H9 (cell line): ENCODE results near the gene C1QTNF6. TPM values are rescaled to one million over a fixed set of nuclear protein-coding genes. Genes with fewer than 3 reads are reported as not detected.
A peak's percentile ranks its signal among the peaks of the same experiment; 100 is the strongest.

Experiments
- DNase-seq: peaks from one replicate; pipeline ENCODE4 v3.0.0-alpha.2; 2017
- H2AFZ ChIP-seq: one replicate; pipeline ENCODE4 v1.6.1; 2013; ENCODE audit warnings: mild to moderate bottlenecking, low read length, control low read depth, moderate library complexity
- H2AK5ac ChIP-seq: 2 replicates; pipeline ENCODE4 v1.6.1; 2013; ENCODE audit warnings: low read length, control low read depth, mixed read lengths; ENCODE audit not compliant: insufficient read length
- H2BK120ac ChIP-seq: one replicate; pipeline ENCODE4 v1.6.1; 2013; ENCODE audit warnings: low read depth, mild to moderate bottlenecking, low read length, control low read depth, inconsistent platforms; ENCODE audit not compliant: poor library complexity, severe bottlenecking
- H2BK12ac ChIP-seq: 2 replicates; pipeline ENCODE4 v1.6.1; 2013; ENCODE audit warnings: low read length, control low read depth, mixed read lengths, low read depth; ENCODE audit not compliant: insufficient read length
- H2BK15ac ChIP-seq: 2 replicates; pipeline ENCODE4 v1.6.1; 2013; ENCODE audit warnings: low read depth, low read length, control low read depth
- H2BK20ac ChIP-seq: one replicate; pipeline ENCODE4 v1.6.1; 2013; ENCODE audit warnings: low read depth, mild to moderate bottlenecking, low read length, control low read depth, inconsistent platforms; ENCODE audit not compliant: poor library complexity, severe bottlenecking
- H2BK5ac ChIP-seq: 2 replicates; pipeline ENCODE4 v1.6.1; 2013; ENCODE audit warnings: low read length, control low read depth, mixed read lengths; ENCODE audit not compliant: insufficient read length
- H3K14ac ChIP-seq: 2 replicates; pipeline ENCODE4 v1.6.1; 2013; ENCODE audit warnings: low read length, control low read depth; ENCODE audit not compliant: insufficient read depth
- H3K18ac ChIP-seq: 2 replicates; pipeline ENCODE4 v1.6.1; 2013; ENCODE audit warnings: low read depth, mild to moderate bottlenecking, mixed read lengths, low read length, control low read depth; ENCODE audit not compliant: insufficient read length
- H3K23ac ChIP-seq: 2 replicates; pipeline ENCODE4 v1.6.1; 2013; ENCODE audit warnings: low read length, control low read depth, mixed read lengths, low read depth; ENCODE audit not compliant: insufficient read length
- H3K23me2 ChIP-seq: 2 replicates; pipeline ENCODE4 v1.6.1; 2013; ENCODE audit warnings: low read depth, mild to moderate bottlenecking, mixed read lengths, low read length, control low read depth; ENCODE audit not compliant: insufficient read length, poor library complexity, severe bottlenecking
- H3K27ac ChIP-seq: 2 replicates; pipeline ENCODE4 v1.5.1; 2013; ENCODE audit warnings: low read length, control low read depth, mixed read lengths, low read depth; ENCODE audit not compliant: insufficient read length
- H3K27me3 ChIP-seq: 2 replicates; pipeline ENCODE4 v1.6.1; 2013; ENCODE audit warnings: low read length, control low read depth, inconsistent platforms; ENCODE audit not compliant: insufficient read depth
- H3K4ac ChIP-seq: 2 replicates; pipeline ENCODE4 v1.6.1; 2013; ENCODE audit warnings: low read depth, mild to moderate bottlenecking, control low read depth, inconsistent platforms, low read length, moderate library complexity
- H3K4me1 ChIP-seq: 2 replicates; pipeline ENCODE4 v1.6.1; 2013; ENCODE audit warnings: low read length, control low read depth, inconsistent platforms; ENCODE audit not compliant: insufficient read depth
- H3K4me2 ChIP-seq: 2 replicates; pipeline ENCODE4 v1.6.1; 2013; ENCODE audit warnings: low read length, control low read depth, mixed read lengths; ENCODE audit not compliant: insufficient read length, insufficient read depth
- H3K56ac ChIP-seq: 2 replicates; pipeline ENCODE4 v1.6.1; 2013; ENCODE audit warnings: low read depth, mild to moderate bottlenecking, mixed read lengths, low read length, control low read depth; ENCODE audit not compliant: insufficient read length
- H3K79me1 ChIP-seq: 2 replicates; pipeline ENCODE4 v1.6.1; 2013; ENCODE audit warnings: low read depth, mild to moderate bottlenecking, moderate library complexity, low read length, control low read depth, inconsistent platforms; ENCODE audit not compliant: insufficient read depth, poor library complexity, severe bottlenecking
- H3K79me2 ChIP-seq: 2 replicates; pipeline ENCODE4 v1.6.1; 2013; ENCODE audit warnings: low read length, control low read depth, inconsistent platforms; ENCODE audit not compliant: insufficient read depth
- H3K9ac ChIP-seq: 2 replicates; pipeline ENCODE4 v1.6.1; 2013; ENCODE audit warnings: low read length, control low read depth, mixed read lengths; ENCODE audit not compliant: insufficient read length; ENCODE audit errors: extremely low read depth
- H3K9me3 ChIP-seq: one replicate; pipeline ENCODE4 v1.6.1; 2013; ENCODE audit warnings: low read depth, low read length, inconsistent platforms; ENCODE audit not compliant: control insufficient read depth
- H3T11ph ChIP-seq: one replicate; pipeline ENCODE4 v1.6.1; 2013; ENCODE audit warnings: mild to moderate bottlenecking, low read length, control low read depth, inconsistent platforms
- H4K20me1 ChIP-seq: one replicate; pipeline ENCODE4 v1.6.1; 2013; ENCODE audit not compliant: control insufficient read depth, insufficient read length, insufficient read depth
- H4K5ac ChIP-seq: 2 replicates; pipeline ENCODE4 v1.6.1; 2013; ENCODE audit warnings: low read depth, mild to moderate bottlenecking, mixed read lengths, low read length, control low read depth; ENCODE audit not compliant: insufficient read length
- H4K8ac ChIP-seq: replicated peaks from 2 replicates; pipeline ENCODE4 v1.6.1; 2013; ENCODE audit warnings: low read length, control low read depth, mixed read lengths, low read depth; ENCODE audit not compliant: insufficient read length
- H4K91ac ChIP-seq: 2 replicates; pipeline ENCODE4 v1.6.1; 2013; ENCODE audit warnings: low read depth, mild to moderate bottlenecking, moderate library complexity, mixed read lengths, low read length, control low read depth; ENCODE audit not compliant: insufficient read length
- H3K27ac Mint-ChIP-seq, 3 experiments: 2 replicates in 2 of 3; 3 replicates in 1 of 3; pipeline ENCODE4 v1.8.0; 2020 to 2021; ENCODE audit warnings: mixed read lengths in 3 of 3, mild to moderate bottlenecking in 1 of 3, moderate library complexity in 1 of 3
- H3K27me3 Mint-ChIP-seq: 2 replicates; pipeline ENCODE4 v1.8.0; 2021; ENCODE audit warnings: low read depth, mild to moderate bottlenecking, moderate library complexity, mixed read lengths
- H3K36me3 Mint-ChIP-seq, 3 experiments: 2 replicates in 2 of 3; 3 replicates in 1 of 3; pipeline ENCODE4 v1.8.0; 2020 to 2021; ENCODE audit warnings: low read depth in 3 of 3, mixed read lengths in 3 of 3; ENCODE audit not compliant: insufficient read depth in 1 of 3
- H3K4me1 Mint-ChIP-seq, 2 experiments: 2 replicates each; pipeline ENCODE4 v1.8.0; 2020; ENCODE audit warnings: mixed read lengths in 2 of 2
- H3K4me3 Mint-ChIP-seq, 2 experiments: 2 replicates in 1 of 2; 3 replicates in 1 of 2; pipeline ENCODE4 v1.8.0; 2020 to 2021; ENCODE audit warnings: mild to moderate bottlenecking in 2 of 2, mixed read lengths in 2 of 2, moderate library complexity in 1 of 2
- H3K9me3 Mint-ChIP-seq, 2 experiments: 2 replicates in 1 of 2; 3 replicates in 1 of 2; pipeline ENCODE4 v1.8.0; 2020; ENCODE audit warnings: mild to moderate bottlenecking in 2 of 2, mixed read lengths in 2 of 2, moderate library complexity in 1 of 2
- CTCF ChIP-seq: fragments of 200-600 bp; sonication (generic); conservative IDR thresholded peaks from 3 replicates; pipeline ENCODE4 v1.8.0; 2021; ENCODE audit warnings: antibody characterized with exemption, mild to moderate bottlenecking
- WGBS: extraction: QIAGEN DNeasy Blood & Tissue Kit; methylation state at CpG from one replicate; pipeline ENCODE4 v1.1.7; 2013; ENCODE audit warnings: missing lambda C conversion rate, low lambda C conversion rate, mixed read lengths; ENCODE audit not compliant: insufficient read length; ENCODE audit errors: extremely low coverage; 5-methylcytosine and 5-hydroxymethylcytosine counted together
- total RNA-seq: library from RNA; stranded (reverse); gene quantifications from 2 replicates; pipeline ENCODE4 v1.2.1, GENCODE V29; 2021

C1QTNF6 gene
- total RNA-seq, 1 experiment from 2014 or later, result 5.0 TPM

GRCh38 chr22:37137903-37138665, 50.0 kb downstream of the C1QTNF6 start:
- H4K5ac ChIP-seq, result no peak overlapping the region
- Mint-ChIP-seq H3K27me3 (peaks cover 15% of the 10 kb centered on the region), H3K36me3 (peaks cover 0 to 2% (median 0%) of the 10 kb centered on the region in 3 experiments; a peak in 2 of 7 replicates), H3K9me3 (0 out of 5 replicates have a peak, but pooled peaks cover 0 to 2% of the 10 kb centered on the region in 2 experiments), H3K27ac (peak overlapping the region in 1 of 3 experiments; percentile 34; a peak in 1 of 7 replicates), H3K4me3 (no peak overlapping the region), H3K4me1 (peaks cover 0 to 5% of the 10 kb centered on the region in 2 experiments; a peak in 2 of 4 replicates)
- DNase-seq, result no peak
- H2BK20ac ChIP-seq, result no peak overlapping the region
- no peaks in the 10 kb centered on the region for H3K9me3 ChIP-seq
- H2AFZ ChIP-seq, result no peak overlapping the region
- no peaks in the 10 kb centered on the region for H3K27me3 ChIP-seq
- H3K4me2 ChIP-seq, result no peak overlapping the region
- no peak overlapping the region for H2BK12ac ChIP-seq
- H3K9ac ChIP-seq, result no peak overlapping the region
- H2BK15ac ChIP-seq, result no peak overlapping the region
- no peak overlapping the region for H2BK120ac ChIP-seq
- no peak overlapping the region for H3K23ac ChIP-seq
- TF ChIP-seq CTCF, result no peak
- no peak overlapping the region for H2BK5ac ChIP-seq
- H3K56ac ChIP-seq, result no peak overlapping the region
- H2AK5ac ChIP-seq, result no peak overlapping the region
- H3K4ac ChIP-seq, result no peak overlapping the region
- no peak overlapping the region for H4K91ac ChIP-seq
- H4K20me1 ChIP-seq, result no peaks in the 10 kb centered on the region
- no peak overlapping the region for H3K18ac ChIP-seq
- no peak overlapping the region for H4K8ac ChIP-seq
- no peak overlapping the region for H3T11ph ChIP-seq
- no peaks in the 10 kb centered on the region for H3K23me2 ChIP-seq
- WGBS, result no CpG with 5 or more reads among the region's 6 CpGs
- no peaks in the 10 kb centered on the region for H3K4me1 ChIP-seq
- no peak overlapping the region for H3K27ac ChIP-seq
- no peak overlapping the region for H3K14ac ChIP-seq
- no peaks in the 10 kb centered on the region for H3K79me2 ChIP-seq
- H3K79me1 ChIP-seq, result no peaks in the 10 kb centered on the region
